Measurements from ENCODE around the gene ADCY6.

ADCY6 gene

DNA sequence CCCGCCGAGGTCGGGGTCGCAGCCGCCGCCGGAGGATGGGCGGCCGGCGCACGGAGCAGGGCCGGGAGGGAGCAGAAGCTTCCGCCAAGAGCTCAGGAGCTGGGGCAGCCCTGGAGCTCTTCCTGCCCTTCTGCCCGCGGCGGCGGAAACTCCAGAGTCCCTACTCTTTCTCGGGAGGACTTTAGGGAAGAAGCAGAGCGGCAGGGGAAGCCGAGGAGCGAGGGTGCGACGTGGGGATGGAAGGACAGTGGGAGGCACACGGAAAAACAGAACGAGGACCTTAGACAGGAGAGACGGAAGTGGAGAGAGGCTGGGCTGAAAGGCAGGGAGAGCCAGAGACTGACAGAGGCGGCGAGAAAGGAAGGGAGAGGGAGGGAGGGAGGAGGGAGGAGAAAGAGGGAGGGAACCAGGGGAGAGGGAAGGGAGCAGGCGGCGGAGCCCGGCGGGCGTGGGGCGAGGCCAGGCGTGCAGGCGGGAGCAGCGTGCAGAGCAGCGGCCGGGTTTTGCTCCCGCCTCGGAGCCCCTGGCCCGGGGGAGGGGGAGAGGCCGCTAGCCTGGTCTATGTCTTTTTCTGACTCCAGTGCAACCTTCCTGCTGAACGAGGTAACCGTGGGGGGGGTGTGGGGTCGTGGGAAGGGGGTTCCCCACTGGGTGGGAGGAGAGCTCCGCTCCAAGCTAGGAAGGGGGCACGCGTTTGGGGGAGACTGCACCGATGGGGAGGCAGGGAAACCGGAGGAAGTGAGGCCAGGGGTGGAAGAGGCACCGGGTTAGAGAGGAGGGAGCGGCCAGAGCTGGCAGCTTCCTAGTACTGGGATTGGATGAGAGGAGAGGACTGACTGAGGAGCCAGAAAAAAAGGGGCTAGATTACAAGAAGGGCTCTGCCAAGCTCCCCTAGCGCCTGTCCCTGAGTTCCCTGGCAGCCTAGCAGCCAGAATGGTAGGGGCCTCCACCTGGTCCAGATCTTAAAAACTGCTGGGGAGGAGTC, 26.5 kb upstream of the ADCY6 start:
- no peak for DNase-seq (ENCODE audit: low read depth in 2 of 2)

DNA sequence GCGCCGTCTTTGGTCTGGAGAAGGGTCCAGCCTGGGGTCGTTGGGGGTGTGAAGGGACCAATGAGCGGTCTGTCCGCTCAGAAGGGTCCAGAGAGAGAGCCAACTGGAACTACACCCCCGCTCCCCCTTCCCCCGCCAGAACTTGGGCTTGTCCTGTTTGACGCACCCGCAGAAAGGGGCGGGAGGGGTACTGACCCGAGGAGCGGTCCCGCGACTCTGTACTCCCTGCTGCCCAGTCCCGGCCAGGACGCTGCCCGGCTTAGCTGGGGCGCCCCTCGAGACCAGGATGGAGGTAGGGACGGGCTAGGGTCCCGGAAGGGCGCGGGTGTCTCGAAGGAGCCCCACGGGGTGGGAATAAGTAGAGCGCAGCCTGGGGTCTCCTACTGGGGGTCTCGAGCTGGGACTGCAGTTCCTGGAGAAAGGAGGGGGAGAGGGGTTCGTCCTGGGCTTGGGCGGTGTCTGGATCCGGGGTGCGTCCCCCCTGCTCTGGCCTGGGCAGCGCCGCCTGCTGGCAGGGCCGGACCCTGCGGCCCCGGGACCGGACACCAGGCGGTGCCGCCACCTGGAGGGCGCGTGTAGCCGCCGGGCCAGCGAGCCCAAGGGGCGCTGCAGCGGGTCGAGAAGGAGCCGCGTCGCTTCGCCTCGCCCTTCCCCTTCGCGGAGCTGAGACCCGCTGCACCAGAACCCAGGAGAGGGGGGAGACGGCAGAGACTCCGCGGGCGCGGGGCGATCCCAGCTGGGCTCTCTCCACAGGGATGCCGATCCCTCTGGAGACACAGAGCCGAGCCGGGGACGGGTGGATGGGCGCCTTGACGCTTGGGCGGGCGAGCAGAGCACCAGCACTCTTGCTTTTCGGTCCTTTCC, 25.6 kb upstream of the ADCY6 start:
- peak; percentile 31 for DNase-seq (ENCODE audit: low read depth in 2 of 2)

DNA sequence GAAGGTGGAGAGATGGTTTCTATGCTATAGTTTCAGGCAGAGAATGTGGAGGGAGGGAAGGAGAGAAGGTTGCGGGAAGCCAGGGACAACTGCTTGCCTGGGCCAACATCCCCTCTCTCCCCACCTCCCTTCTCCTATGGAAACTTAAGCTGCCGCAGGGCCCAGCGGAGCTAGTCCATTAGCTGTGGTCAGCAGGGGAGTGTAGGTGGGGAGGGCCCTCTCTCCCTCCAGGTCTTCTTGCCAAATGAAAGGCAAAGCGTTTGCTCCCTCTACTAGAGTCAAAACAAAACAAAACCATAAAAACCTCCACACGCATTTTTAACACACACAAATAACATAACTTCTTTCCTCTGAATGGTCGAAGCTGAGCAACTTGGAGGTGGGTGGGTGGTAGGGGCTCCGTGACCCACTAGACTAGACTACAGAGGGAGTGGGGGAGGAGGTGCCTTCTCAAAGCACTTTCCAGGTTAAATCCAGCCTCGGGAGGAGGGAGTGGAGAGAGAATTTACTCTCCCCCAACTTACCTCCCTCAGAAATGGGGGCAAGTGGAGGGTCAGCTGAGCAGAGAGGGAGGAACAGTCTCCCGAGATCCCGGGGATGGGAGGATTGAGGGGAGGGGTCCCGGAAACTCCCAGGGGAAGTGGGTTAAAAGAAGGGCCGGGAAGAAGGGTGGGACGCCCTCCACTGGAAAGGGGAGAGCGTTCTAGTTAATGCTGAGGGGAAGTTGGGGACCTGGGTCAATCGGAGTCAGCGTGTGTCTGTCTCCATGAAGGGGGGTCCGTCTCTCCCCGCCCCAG, 24.8 kb upstream of the ADCY6 start:
- no peak for DNase-seq (ENCODE audit: low read depth in 2 of 2)

DNA sequence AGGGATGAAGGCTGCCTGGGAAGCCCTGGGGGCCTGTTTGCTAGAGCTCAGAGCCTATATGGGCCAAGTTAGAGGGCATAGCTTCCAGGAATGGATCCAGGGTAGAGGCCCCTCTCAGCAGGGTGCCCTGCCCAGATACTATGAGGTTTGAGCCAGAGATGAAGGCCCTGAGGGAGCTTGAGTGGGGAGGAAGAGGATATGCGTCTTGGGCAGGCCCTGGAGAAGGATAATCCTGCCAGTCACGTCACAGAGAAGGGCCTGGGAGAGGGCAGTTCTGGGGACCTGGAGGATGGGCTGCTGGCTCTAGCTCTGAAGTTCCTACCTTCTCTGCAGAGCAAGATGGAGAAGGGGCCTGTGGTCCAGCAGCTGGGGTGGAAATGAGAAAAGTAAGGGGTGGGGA, 23.5 kb upstream of the ADCY6 start:
- no peak for DNase-seq (ENCODE audit: low read depth in 2 of 2)

DNA sequence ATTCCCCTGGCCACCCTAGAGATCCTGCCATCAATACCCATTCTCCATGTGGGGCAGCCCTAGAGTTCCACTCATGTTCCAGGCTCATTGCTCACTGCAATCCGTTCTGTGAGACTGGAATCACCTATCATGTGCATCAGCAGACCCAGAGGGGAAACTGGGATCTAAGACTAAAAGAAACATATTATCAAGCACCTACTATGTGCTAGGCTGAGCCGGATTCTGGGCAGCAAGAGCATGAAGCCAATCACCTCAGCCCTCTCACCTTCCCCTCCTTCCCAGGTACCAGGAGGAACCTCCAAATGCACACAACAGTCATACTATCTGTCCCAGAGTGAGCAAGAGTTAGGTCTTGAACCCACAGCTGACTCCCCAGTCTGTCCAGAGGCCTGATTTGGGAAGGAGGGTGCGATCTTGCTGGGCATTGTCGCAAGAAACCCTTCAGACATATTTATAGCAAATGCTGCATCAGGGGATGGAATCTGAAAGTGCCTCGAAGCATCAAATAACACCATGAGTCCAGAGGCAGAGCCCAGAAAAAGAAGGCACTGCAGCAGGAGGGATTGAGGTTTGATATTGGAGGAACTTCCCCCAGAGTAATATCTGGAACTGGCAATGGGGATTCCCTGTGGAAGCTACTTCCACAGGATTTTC, 22.7 kb upstream of the ADCY6 start:
- DNase-seq (ENCODE audit: low read depth in 2 of 2): no peak

DNA sequence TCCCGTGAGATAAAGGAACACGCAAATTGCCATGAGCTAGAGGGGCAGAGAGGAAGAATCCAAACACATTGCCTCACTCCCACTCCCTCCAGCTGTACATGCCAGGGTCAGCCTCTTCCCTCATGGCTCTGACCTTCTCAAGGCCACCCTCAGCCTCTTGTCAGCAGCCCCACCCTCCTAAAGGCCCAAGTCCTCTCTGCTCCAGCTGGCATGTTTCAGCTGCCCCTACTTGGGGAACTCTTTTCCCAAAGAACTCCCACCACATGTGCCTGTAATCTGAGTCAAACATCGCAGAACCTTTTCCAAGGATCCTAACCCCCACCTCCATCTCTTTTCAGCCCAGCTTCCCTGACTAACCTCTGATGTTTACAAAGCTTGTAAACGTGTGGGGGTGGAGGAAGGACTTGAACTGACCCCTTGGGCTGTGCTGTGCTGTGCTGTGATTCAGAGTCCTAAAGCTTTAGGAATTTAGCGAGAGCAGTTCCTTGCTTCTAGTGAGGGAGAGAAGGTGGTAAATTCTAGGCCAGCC, 22.1 kb upstream of the ADCY6 start:
- no peak for DNase-seq (ENCODE audit: low read depth in 2 of 2)

DNA sequence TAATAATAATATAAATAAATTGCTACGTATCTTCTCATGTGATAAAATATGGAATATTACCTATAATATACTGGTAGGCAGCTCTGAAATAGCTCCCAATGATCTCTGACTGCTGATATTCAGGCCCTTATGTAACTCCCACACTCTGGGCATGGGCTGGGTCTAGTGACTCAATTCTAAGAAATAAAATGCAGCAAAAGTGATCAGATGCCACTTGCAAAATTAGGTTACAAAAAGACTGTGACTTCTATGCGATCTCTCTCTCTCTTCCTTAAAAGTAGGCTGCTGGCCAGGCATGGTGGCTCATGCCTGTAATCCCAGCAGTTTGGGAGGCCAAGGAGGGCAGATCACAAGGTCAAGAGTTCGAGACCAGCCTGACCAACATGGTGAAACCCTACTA, 19.1 kb upstream of the ADCY6 start:
- DNase-seq (ENCODE audit: low read depth in 2 of 2): no peak

DNA sequence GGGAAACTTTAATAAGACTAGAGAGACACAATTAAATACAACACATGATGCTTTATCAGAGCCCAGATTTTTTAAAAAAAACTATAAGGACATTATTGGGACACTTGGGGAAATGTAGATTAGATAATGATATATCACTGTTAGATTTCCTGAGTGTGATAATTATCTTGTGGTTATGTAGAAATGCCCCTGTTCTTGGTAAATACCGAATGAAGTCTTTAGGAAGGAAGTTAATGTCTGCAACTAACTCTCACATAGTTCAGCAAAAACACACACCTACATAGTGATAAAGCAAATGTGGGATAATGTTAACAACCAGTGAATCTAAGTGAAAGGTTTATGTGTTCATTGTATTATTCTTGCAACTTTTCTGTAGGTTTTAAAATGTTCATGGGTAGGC, 14.8 kb upstream of the ADCY6 start:
- no peak for DNase-seq (ENCODE audit: low read depth in 2 of 2)

DNA sequence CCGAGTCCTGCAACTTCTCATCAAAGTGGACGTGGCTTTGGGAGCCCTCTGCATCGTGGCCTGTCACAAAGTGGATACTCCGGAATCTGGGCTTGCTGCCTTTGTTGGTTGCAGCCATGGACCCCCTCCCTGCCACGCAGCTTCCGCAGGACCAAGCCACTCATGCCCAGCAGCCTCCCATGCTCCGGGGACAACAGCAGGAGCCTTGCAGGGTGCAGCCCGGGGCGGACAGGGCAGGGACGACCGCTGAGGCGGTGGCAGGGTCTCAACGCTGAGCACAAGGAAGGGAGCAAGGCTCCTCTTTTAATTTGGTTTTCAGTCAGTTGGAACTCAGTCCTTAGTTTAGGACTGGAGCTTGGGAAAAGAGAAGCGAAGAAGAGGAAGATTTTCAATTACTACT, 12.1 kb upstream of the ADCY6 start:
- DNase-seq (ENCODE audit: low read depth in 2 of 2): no peak

DNA sequence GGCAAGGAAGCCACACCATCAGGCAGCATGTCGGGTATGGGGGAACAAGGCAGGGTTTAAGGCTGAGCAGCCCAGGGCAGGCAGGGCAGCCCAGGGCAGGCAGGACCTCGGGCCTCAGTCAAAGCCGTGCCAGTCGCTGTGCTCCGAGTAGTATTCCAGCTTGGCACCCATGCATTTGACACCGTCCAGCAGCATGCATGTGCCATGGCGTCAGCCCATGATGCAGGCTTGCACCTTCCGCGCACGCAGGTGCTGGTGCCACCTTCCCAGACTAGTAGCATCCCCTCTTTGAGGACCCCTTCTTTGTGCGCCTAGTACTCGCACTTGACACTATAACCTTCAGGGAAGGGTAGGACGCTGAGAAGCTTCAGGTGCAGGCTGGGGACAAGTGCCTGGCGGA, 11.6 kb upstream of the ADCY6 start:
- DNase-seq (ENCODE audit: low read depth in 2 of 2): no peak

DNA sequence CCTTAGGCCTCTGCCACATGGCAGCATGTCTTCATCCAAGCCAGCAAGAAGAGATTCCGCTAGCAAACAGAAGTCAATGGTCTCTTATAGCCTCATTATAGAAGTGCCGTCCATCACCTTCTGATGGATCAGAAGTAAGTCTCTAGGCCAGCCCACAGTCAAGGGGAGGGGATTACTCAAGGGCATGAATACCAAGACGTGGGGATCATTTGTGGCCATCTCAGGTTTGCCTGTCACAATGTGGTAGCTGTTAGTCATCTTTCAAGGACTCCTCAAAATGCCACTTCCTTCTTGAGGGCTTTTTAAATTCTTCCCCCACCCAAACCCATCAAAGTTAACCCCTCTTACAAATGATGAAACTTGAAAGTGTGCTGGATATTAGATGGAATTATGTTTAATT, 8.1 kb upstream of the ADCY6 start:
- DNase-seq (ENCODE audit: low read depth in 2 of 2): no peak

DNA sequence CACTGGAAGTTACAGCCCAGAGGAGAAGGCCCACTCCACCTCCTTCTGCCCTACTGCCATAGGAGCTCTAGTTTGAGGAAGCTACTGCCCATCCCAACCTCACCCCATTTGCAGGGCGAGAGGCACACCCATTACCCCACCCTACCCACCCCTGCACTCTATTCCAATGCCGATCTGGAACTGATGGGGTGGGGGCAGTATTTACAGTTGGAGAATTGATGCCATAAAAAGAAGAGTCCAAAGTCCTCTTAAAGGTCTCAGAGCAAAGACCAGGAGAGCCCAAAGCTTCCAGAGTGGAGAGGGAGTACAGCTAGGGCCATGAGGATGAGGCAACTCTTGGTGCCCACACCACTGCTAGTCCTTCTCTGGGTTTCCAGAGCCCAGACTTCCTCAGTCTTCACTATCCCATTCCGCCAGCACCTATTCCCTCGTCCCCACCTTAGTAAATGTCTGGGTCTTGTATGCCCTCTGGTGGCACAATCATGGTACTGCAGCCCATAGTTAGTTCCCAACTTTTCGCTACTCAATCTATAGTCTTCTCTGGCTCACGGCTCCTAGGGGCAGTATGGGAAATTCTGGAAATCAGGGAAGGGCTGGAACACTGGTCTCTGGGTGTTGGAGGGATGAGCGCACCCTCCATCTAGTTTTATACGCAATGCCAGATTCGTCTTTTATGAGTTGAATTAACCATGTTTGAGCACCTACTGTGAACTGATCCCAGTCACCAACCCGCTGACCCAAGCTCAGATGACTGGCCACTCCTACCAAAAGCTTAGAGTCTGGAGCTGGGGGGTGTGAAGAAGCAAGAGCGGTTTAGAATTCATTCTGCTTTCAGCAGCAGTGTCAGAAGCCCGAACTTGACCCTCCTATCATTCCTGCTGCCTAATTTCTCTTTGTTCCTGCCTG, 6.9 kb upstream of the ADCY6 start:
- no peak for DNase-seq (ENCODE audit: low read depth in 2 of 2)

DNA sequence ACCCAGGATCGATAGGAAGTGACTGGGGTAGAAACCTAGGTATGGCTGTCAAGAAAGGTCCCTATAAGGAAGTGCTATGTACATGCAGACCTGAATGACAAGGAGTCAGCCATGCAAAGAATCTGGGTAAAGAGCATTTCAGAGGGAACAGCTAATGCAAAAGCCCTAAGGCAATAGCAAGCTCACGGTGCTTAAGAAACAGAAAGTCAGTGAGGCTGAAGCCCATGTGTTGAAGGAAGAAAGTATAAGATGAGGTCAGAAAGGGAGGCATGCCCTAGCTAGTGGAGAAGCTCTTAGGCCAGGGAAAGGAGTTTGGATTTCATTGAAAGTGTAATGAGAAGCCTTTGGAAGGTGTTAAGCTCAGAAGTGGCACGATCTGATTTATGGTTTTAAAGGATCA, 6.0 kb upstream of the ADCY6 start:
- DNase-seq (ENCODE audit: low read depth in 2 of 2): no peak

DNA sequence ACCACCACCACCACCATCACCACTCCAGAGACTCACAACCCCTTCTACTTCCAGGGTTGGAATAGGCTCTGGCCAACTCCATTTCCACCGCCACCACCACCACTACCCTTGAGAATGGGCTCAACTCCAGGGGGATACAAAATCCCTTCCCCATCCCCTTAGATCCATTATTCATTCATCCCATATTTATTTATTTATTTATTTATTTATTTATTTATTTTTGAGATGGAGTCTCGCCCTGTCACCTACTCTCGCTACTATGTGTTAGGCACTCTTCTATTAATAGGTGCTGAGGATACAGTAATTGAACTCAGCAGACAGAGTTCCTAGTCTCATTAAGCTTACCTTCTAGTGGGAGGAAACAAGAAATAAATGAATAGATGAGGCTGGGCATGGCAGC, 4.8 kb upstream of the ADCY6 start:
- DNase-seq (ENCODE audit: low read depth in 2 of 2): no peak

DNA sequence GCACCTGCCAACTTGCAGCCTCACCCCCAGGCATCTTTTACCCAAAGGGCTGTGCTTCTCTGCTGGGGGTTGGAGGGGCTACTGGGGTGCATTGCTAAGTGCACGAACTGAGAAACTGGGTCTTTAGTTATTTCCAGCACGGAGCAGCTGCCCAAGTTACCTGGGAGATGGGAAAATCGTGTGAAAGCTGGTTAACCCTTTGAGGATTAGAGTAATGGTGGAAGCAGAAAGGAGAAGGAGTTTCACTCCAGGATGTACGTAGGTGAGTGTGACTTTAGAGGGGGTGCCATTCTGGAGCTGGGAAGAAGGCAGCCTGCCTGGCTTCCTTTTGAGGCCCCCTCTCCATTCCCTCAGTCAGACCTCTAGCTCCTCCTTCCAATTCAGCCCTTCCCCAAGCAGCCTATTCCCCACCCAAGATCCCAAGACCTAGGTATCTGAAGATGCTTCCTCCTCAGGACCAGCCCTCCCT, 1.0 kb upstream of the ADCY6 start:
- DNase-seq (ENCODE audit: low read depth in 2 of 2): no peak

DNA sequence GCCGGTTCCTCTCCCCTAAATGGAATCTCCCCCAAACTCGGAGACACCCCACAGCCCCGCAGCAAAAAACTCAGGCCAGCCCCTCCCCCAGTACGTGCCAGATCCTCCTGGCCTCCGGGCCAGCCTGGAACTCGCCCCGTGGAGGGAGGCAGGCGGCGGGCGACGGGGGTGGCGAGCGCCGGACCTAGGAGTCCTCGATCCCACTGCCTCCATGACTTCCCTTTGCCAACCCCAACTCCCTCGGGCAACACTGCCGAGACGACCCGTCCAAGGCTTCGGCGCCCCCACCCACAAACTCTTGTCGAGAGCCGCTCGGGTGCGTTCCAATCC, 400 bp downstream of the ADCY6 start:
- DNase-seq (ENCODE audit: low read depth in 2 of 2): no peak

DNA sequence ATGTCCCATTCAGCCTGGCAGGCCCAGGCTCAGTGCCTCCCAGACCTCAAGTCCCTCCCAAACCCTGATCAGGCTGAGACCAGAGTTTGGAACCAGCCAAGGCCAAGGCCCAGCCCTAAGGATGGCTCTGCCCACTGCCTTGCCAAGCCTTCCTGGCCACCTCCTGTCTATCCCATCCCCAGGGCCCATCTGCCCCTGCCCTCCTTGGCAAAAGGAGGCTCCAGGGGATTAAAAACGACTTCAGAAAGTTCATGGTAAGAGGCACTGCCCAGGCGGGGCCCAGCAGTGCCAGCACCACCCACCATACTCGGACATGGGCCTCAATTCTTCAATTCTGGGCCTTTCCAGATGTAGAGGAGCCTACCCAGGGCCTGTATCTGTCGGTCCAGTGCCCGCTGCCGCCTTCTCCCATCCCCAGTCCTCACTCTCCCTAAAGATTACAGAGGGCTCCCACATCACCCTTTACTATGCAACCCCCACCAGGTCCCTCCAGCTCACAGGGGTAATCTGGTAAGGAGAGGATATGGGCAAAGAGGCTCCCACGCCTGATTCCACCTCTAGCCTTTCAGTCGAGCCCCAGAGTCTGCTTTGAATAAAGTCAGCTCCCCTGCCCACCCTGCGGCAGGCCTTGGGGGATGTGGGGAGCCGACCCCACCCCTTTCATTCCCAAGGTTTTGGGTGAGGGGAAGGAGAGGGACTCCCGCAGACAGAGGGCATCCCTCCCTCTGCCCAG, 932 bp downstream of the ADCY6 start:
- DNase-seq (ENCODE audit: low read depth in 2 of 2): no peak

DNA sequence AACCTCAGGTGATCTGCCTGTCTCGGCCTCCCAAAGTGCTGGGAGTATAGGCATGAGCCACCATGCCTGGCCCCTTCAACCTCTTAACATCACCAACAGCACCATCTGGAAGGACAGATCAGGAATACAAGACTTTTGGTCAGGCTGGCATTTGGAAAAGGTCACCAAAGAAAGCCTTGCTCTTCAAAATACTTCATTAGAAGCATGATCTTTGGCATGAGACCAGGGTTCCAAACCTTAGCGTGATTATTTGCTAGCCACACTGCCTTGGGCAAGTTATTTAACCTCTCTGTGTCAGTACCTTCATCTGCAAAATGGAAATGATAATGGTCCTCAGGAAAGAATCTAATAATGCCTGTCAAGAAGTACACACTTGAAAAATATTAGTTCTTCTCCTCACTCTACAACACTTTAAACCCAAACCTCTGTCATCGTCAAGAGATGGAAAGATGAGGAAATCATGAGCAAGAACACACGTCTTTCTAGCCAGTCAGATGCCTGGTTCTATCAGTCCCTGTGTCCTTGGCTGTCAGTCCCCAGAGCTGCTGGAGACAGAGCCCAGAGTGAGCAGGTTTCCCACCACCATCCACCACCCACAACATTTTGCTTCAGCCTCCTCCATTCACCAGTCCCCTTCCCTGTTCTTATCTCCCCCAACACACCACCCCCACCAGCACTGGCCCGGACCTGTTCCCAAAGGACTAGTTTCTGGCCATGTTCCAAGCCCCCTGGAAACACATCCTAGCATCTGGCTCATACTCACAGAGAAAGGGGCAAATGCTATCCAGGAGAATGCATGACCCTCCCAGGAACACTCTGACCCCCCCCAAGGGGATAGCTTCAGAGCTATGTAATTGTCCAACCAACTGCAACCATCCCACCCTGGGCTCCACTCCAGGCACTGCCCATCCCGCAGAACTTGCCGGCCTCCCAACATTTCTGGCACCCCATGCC, 2.0 kb downstream of the ADCY6 start:
- no peak for DNase-seq (ENCODE audit: low read depth in 2 of 2)
